GM12891 (cell line): ENCODE results near the gene PAK4.

Experiments used
- POLR2A ChIP-seq: IDR thresholded peaks from 2 replicates; pipeline ENCODE4 v1.6.1; 2011; ENCODE audit warnings: low read depth, low read length, control low read depth
- POLR2AphosphoS5 ChIP-seq: IDR thresholded peaks from 2 replicates; pipeline ENCODE4 v1.6.1; 2011; ENCODE audit warnings: low read depth, low read length, control low read depth
- POU2F2 ChIP-seq: IDR thresholded peaks from 2 replicates; pipeline ENCODE4 v1.6.1; 2011; ENCODE audit warnings: low read depth, mild to moderate bottlenecking, control low read depth, low read length, moderate library complexity
- TAF1 ChIP-seq: IDR thresholded peaks from 2 replicates; pipeline ENCODE4 v1.6.1; 2011; ENCODE audit warnings: low read depth, low read length, control low read depth

- TF ChIP-seq POLR2AphosphoS5 (no peak), TAF1 (no peak), POLR2A (no peak), POU2F2 (no peak)
Measured at GRCh38 chr19:39109641-39110040, 15.9 kb upstream of the PAK4 start.
